Dedifferentiated amniotic fluid mesenchymal stem cell (primary cell): ENCODE results near the gene TCP11L2.
A peak's percentile ranks its signal among the peaks of the same experiment; 100 is the strongest.
"Not testable (repeated sequence)": the region's sequence is repeated elsewhere in the genome, so short reads cannot be mapped to it uniquely, and the experiment has no call there.

ENCODE experiments used
- DNase-seq: peaks from one replicate; pipeline ENCODE4 v3.0.0-alpha.2; 2016; ENCODE audit errors: extremely low spot score

TCP11L2 gene

GRCh38 chr12:106307181-106307580 lies 4.6 kb downstream of the TCP11L2 start:
- DNase-seq = no peak

GRCh38 chr12:106308121-106308520 lies 5.6 kb downstream of the TCP11L2 start:
- no peak for DNase-seq

GRCh38 chr12:106308611-106309010 lies 6.1 kb downstream of the TCP11L2 start:
- no peak for DNase-seq

- peak; percentile 88 for DNase-seq
Observed at GRCh38 chr12:106309671-106310505, 7.4 kb downstream of the TCP11L2 start.

- DNase-seq = no peak
Observed at GRCh38 chr12:106310687-106311086, 8.2 kb downstream of the TCP11L2 start.

- no peak for DNase-seq
Observed at GRCh38 chr12:106311139-106311538, 8.6 kb downstream of the TCP11L2 start.

GRCh38 chr12:106313413-106313812 lies 10.9 kb downstream of the TCP11L2 start:
- not testable (repeated sequence) for DNase-seq

DNA sequence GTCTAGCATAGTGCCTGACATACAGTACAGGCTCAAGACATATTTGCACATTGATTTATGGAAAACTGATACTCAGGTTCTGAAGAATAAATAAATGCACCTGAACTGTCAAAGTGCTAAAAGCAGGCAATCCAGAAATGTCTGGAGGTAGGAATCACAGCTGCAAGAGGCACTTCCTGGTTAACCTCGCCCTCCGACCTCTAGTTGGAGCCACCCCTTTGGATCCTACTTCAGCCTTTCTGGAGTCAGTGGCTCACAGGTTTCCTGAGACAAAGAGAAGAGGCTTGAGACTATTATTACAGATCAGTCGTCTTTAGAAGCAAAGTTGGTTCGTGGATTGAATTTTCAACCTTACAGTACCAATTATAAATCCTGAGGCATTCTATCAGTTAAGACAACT lies 13.0 kb downstream of the TCP11L2 start:
- no peak for DNase-seq

- DNase-seq = no peak
Observed at GRCh38 chr12:106317406-106318082, 15.0 kb downstream of the TCP11L2 start.

- no peak for DNase-seq
Observed at GRCh38 chr12:106321139-106321850, 18.8 kb downstream of the TCP11L2 start.

DNA sequence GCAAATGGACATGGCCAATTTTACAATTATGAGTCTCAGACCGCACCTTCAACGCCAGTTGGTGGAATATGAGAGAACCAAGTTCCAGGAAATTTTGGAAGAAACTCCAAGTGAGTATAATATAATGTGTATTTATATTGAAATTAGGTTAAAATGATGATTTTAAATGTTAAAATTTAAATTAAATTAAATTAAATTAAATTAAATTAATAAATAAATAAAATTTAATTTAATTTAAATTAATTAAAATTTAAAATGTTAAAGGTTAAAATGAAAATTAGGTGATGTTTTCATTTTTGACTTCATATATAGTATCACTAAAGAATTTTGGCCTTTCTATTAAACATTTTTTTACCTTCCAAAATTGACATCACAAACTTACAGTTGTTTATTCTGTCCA lies 21.0 kb downstream of the TCP11L2 start:
- no peak for DNase-seq

- no peak for DNase-seq
Observed at GRCh38 chr12:106327309-106327869, 24.9 kb downstream of the TCP11L2 start.

GRCh38 chr12:106328735-106329134 lies 26.2 kb downstream of the TCP11L2 start:
- DNase-seq = no peak

DNA sequence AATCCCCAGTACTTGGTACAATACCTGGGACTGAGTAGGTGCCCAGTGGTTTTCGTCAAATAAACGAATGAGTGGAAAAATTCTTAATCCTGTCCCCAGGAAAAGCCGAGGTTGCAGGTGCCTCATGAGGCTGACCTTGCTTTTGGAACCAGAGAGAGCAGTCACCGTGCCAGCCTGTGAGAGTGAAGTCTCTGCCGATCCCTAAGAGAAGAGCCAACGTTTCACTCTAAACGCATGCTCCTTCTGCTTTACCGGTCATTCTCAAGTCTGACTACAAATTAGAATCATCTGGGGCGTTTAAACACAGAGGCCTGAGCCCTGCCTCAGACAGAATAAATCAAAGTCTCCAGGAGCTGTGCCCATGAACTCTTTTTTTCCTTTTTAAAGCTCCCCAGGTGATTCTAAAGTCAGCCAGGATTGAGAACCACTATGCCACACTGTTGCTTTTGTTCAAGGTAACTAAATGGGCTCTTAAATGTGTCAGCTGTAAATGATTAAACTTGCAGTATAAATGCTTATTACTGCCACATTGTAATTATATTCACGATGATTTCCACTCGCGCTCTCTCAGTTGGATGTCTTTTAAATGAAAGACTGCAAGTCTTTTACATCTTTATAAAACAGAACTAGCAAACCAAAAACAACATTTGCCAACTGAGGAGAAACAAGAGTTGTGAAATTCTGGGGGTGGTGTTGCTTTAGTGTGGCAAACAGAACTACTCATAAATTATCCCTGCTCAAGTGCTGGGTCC lies 26.9 kb downstream of the TCP11L2 start:
- DNase-seq = no peak

DNA sequence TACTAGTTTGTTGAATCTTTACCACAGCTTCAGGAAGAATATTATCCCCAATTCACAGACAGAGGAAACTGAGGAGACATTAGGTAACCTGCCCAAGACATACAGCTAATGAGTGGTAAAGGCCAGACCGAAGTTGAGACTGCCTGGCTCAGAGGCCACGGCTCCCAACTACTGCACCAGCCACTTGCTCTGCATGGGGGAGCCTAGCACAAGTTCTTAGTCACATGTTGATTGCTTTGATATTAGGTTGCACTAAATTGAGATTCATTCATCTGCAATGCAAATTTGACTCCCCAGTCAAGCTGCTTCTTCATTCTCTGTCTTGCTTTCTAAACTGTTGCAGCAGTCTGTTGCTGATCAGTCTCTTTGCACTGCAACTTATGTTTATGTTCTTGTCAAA lies 29.1 kb downstream of the TCP11L2 start:
- no peak for DNase-seq

- DNase-seq = no peak
Observed at GRCh38 chr12:106332536-106332935, 30.0 kb downstream of the TCP11L2 start.

DNA sequence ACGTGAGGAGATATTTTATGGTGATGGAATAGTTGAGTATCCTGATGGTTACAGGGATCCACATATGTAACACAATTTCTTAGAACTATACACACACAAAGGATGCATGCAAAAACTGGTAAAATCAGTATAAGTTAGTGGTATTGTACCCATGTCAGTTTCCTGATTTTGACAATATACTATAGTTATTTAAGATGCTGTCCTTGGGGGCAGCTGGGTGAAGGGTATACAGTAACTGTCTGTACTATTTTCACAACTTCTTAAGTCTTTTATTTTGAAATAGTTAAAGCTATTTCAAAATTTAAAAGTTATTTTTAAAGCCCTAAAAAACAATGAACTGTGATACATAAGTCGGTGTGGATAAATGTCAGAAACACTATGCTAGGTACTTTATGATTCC lies 30.5 kb downstream of the TCP11L2 start:
- DNase-seq = no peak

- DNase-seq = no peak
Observed at GRCh38 chr12:106333756-106334155, 31.2 kb downstream of the TCP11L2 start.

- DNase-seq = peak; percentile 34
Observed at GRCh38 chr12:106341086-106341877, 38.7 kb downstream of the TCP11L2 start.

- peak; percentile 84 for DNase-seq
Observed at GRCh38 chr12:106342397-106343213, 40.1 kb downstream of the TCP11L2 start.
